NCI-H1694 (cell line): ENCODE results near the gene RFPL1.
"Not testable (repeated sequence)": the region's sequence is repeated elsewhere in the genome, so short reads cannot be mapped to it uniquely, and the experiment has no call there.

Experiments used
- DNase-seq: peaks from one replicate; lab custom pipeline; 2025; lab: John Stamatoyannopoulos, UW

Gene RFPL1

DNA sequence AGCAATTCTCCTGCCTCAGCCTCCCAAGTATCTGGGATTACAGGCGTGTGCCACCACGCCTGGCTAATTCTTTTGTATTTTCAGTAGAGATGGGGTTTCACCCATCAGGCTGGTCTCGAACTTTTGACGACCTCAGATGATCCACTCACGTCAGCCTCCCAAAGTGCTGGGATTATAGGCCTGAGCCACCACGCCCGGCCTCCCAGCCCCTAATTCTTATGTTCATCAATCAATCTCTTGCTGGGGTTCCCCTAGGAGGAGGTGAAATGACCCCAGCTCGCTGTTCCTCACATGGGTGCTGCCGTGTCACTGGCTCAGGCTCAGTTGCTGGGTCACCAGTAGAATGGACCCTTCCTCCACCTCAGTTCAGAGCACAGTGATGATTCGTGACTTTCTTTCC lies at the start of gene RFPL1:
TSS of gene RFPL1 (plus strand) at position 301 of the 400 bp plus-strand sequence.
- not testable (repeated sequence) for DNase-seq

DNA sequence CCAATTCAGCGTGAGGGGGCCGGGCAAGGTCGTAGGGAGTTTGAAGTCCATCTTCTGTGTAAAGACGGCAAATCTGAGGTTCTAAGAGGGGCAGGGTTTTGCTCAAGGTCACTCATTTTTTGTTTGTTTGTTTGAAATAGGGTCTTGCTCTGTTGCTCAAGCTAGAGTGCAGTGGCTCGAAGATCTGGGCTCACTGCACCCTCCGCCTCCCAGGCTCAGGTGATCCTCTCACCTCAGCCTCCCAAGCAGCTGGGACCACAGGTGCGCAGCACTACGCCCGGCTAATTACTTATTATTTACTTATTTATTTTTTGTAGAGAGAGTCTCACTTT lies 49.7 kb upstream of the RFPL1 start:
- DNase-seq = no peak

DNA sequence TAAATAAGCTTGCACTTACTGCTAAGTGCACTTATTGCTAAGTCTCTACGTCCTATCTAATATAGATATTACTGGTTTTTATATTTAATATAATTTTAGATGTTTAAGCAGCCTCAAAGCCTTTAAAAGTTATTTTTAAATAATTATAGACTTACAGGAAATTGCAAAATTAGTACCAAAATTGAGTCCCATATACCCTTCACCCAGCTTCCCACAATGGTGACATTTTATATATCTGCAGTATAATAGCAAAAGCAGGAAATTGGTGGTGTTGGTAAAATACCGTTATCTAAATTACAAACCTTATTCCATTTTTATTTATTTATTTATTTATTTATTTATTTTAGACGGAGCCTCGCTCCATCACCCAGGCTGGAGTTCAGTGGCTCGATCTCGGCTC lies 48.1 kb upstream of the RFPL1 start:
- DNase-seq = no peak

DNA sequence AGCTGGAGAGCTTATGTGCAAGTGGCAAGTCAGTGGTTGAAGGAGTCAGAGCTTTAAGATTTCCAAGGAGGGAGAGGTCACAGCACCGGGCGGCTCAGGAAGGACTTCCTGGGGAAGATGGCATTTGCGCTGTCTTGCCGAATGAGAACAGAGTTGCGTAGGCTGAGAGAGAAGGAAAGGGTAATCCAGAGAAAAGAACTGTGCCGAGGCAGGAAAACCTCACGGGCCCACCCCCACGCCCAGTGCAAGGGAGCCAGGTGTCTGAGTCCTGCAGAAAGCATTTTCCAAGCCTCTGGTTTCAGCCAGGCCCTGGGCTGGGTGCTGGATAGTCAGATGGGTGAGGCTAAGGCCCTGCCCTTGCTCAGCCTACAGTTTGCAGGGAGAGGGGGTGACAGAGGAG lies 46.8 kb upstream of the RFPL1 start:
- no peak for DNase-seq

DNA sequence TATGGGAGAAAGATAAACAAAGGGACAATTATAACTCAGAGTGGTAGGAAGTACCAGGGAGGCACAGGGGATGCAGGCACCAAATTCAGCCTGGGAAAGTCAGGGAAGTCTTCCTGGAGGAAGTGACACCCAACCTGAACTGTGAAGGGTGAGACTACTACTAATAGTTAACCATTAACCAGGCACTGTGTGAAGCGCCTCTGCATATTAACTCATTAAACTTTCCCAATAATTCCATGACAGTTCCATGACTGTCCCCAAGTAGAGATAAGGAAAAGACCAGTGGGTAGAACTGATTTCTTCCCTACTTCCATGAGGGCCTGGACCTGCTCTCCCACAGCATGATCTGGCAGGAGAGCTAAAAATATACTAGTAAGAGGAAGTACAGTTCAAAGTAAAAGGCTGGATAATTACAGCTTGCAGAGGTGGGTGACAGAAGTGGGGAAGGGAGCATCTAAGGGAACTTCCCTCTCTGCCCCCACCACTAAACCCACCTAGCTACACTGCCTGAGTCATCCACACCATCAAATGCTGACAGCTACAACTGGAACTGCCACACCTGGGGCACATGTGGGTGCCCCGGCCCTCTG lies 45.3 kb upstream of the RFPL1 start:
- no peak for DNase-seq

DNA sequence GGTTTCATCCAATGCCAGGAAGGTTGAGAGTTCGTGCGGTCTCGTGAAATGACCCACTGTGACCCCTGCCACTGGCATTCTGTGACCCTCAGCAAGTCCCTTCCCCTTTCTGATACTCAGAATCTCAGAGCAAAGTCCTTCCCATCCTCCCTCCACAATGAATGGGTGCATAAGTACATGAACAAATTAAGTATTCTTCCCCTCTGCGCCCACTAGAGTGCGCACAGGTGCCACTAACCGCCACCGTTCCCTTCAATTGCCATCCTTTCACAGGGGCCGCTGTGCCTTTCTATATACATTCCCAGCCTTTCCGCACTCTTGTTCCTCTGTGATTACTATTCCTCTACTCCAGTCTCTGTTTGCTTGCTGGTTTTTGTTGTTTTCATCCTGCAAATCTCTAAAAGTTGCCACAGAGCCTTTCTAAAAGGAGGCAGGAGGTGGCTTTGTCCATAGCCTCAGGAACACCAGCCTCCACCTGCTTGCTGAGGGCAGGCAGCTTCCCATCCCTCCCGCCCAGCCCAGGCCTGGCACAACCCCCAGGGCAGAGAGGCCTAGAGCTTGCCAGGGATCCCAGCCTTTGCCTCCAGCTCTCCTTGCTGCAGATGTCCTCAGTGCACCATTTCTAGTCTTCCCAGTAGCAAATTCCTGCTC lies 43.3 kb upstream of the RFPL1 start:
- peak; percentile 82 for DNase-seq

DNA sequence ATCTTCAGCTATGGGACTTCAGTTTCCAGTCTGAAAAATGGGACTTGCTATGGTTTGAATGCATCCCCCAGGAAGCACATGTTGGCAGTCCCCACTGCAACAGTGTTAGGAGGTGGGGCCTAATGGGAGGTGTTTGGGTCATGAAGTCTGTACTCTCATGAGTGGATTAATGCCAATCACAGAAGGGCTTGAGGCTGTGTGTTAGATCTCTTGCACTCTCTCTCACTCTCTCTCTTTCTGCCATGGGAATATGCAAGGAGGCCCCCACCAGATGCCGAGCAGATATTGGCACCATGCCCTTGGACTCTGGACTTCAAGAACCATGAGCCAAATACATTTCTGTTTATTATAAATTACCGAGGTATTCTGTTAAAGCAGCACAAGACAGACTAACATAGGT lies 42.3 kb upstream of the RFPL1 start:
- DNase-seq = no peak

DNA sequence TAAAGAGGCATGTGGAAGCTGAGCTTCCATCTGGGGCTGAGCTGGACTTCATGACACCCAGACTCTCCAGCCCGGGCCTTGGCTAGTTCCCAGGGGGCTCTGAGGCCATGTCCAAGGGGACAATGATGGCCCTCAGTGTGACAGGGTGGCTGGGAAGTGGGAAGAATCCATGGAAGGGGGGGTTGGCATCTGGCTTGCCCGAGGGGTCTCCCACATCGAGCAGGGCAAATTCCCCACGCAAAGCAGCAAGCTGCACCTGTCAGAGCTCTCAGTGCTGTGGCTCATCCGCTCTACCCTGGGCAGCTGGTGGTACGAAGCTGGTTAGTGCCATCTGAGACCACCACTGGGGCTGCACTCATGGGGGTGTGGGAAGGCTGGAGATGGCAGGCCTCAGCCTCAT lies 40.6 kb upstream of the RFPL1 start:
- DNase-seq = no peak

DNA sequence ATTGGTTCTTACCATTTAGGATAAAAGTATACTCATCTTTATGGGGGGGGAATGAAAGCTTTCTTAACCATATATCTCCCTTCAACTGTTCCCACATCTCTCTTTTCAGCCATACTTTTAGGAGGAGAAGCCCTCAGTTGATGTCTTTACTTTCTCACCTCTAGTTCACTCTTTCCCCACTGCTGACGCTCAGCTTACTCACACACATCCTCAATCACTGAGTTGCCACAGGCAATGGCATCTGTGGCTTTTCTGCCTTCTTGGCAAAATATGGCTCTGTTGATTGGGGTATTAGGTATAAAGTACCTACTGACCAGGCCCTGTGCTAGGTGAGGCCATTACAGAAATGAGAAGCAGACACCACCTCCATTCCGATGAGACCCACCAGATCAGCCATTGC lies 37.8 kb upstream of the RFPL1 start:
- DNase-seq = no peak

DNA sequence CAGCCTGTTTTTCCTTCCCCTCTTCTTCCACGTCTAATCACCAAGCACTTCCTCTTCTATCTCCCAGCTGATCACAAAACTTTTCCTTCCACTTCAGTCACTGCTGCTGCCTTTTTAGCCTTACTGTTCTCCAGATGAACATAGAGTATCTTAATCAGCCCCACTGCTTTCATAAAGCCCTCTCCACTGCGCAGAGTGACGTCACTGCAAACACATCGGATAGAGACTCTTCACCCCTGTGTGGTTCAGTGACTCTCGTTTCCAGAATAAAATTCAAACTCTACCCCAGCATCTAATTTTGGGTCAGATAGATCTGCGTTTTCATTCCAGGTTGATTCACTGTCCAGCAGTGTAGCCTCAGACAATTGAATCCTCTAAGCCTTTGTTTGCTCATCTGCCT lies 36.8 kb upstream of the RFPL1 start:
- DNase-seq = not testable (repeated sequence)

DNA sequence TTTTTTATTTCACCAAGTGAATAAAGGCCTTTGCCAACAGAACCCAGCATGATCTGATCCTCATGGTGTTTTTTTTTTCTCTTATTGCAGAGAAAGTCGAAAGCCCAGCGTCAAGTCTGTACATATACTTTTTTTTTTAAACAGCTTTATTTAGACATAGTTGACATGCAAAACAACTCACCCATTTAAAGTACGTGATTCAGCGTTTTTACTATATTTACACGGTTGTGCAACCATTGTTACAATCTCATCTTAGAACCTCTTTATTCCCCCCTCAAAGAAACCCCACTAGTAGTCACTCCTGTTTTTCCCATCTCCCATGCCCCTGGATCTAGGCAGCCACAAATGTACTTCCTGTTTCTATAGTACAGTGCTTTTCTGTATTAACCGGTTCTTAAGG lies 29.4 kb upstream of the RFPL1 start:
- DNase-seq = no peak

DNA sequence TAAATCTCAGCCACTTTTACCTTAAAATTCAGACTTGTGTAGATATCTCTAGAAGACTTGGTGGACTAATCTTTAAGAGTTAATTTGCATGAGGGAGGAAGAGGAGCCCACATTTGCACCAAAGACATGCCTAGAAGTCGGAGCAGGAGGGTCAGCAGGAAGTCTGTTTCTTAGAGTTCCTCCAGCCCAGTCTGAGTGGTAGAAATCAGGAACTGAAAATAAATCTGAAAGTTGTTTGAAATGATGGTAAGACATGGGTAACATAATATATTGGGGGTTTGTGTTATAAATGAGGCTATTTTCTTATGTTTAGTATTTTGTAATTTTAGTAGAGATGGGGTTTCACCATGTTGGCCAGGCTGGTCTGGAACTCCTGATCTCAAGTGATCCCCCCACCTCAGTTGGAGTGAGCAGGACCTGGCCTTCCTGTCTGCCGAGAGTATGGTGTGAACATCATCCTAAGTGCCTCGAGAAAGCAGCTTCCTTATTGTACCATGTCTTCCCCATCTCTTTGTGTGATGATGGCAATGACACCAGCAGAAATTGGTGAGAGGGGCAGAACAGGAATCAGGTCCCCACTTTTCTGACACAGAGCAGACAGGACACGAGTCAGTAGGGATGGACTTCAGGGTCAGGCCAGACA lies 26.7 kb upstream of the RFPL1 start:
- DNase-seq = not testable (repeated sequence)

DNA sequence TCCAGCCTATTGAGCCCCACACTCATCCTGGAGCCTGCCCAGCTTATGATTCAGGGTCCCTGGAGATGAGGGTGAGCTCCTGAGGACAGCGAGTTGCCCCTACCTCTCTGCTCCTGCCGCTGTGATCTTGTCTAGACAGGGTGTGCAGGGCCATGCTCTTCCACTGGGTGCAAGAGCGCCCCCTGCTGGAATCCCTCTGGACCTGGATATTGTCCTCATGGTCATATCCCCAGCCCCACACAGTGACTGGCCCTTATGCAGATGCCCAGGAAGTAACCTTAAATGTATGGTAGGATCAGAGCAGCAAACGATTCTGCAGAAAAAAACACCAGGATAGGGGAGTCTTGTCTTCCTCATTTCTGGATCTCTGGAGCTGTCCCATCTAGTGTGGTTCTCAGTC lies 25.6 kb upstream of the RFPL1 start:
- DNase-seq = not testable (repeated sequence)

DNA sequence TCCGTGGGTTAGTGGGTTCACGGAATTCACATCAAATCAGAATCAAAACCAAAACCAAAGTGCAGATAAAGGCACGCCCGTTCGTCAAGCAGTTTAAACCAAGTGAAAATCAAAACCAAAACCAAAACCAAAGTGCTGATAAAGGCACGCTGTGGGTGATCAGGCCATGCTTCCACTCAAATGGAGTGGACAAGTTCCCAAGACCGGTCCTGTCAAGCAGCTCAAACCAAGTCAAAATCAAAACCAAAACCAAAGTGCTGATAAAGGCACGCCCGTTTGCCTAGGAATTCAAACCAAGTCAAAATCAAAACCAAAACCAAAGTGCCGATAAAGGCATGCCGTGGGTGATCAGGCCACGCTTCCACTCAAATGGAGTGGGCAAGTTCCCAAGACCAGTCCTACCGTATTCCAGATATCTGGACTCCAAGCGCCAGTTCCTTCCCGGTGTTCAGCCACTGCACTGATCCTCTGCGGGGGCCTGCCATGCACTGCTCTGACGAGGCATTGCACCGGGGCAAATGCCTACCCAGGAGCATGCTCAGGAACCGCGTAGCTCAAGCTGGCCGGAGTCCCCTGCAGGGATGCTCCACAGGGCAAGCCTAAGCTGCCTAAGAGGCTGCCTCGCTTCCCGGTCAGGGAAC lies 23.3 kb upstream of the RFPL1 start:
- DNase-seq = not testable (repeated sequence)

DNA sequence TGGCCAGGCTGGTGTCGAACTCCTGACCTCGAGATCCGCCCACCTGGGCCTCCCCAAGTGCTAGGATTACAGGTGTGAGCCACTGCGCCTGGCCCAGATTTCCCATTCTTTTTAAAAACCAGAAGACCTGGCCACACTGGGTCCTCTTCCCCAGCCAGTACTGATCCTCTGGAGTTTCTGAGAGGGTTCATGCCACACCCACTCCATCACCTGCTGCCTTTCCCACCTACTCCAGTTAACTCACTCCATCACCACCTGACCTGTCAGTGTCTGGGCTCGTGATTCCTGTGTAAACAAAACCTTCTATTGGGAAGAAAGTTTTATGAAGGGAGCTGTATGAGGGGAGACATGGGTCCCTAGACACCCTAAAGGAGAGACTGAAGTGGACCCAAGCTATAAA lies 19.7 kb upstream of the RFPL1 start:
- DNase-seq = not testable (repeated sequence)

DNA sequence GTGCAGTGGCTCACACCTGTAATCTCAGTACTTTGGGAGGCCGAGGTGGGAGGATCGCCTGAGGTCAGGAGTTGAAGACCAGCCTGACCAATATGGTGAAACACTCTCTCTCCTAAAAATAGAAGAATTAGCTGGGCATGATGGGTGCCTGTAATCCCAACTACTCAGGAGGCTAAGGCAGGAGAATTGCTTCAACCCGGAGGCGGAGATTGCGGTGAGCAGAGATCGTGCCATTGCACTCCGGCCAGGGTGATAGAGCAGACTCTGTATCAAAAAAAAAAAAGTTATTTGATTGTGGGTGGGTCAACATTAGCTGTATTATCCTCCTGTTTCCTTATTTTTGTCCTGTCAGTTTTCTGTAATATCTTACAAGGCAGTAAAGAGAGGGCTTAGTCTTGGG lies 11.9 kb upstream of the RFPL1 start:
- DNase-seq = no peak

DNA sequence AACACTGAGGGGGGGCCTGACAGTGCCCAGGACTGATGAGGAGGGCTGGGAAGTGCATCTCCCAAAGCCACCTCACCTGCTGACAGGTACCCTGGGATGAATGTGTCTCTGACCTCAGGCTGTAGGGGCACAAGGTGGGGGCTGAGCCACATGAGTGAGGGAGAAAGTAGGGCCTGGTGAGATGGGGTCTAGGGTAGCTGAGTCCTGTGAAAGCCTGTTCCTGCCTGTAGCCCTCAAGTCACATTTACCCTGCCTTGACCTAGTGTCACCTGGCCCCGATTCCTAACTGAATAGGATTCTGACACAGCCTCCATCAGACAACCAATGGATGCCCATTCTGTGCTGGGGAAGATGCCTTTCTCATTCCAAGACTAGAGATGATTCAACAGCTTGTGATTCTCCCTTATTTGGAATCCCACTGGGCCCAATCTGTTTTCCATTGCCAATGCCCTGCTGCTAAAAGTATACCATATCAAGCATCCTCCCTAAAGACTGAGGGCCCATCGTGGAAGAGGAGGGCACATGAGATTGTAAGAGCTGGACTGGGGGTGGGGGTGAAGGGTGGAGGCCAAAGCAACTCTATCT lies 11.1 kb upstream of the RFPL1 start:
- no peak for DNase-seq

DNA sequence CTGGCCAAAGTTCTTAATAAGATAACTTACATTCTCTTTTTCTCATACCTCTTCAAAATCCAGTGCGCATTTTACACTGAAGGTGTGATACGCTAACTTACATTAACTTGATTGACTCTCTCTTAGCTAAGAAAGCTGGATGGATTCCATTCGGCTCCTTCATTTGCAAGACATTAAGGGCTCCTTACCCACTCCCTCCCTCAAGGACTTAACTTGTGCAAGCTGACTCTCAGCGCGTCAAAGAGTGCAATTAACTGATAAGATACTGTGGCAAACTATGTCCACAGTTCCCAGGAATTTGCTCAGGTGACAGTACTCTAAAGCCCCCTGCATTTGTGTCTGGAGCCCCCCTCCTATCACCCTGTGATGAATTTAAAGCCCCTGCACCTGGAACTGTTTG lies 6.4 kb upstream of the RFPL1 start:
- DNase-seq = no peak

DNA sequence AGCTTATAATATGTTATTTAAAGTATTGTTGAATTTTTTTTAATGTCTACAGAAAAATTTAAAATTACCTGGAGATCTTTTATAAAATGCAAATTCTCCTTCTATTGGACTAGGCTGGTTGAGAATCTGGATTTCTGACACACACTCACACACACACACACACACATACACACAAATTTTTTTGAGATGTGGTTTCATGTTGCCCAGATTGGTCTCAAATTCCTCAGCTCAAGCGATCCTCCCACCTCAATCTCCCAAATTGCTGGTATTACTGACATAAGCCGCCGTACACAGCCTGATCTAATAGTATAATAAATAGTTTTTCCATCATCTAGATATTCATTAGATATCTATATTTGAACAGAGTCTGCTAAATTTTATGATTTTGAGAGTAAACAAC lies 4.5 kb upstream of the RFPL1 start:
- no peak for DNase-seq

DNA sequence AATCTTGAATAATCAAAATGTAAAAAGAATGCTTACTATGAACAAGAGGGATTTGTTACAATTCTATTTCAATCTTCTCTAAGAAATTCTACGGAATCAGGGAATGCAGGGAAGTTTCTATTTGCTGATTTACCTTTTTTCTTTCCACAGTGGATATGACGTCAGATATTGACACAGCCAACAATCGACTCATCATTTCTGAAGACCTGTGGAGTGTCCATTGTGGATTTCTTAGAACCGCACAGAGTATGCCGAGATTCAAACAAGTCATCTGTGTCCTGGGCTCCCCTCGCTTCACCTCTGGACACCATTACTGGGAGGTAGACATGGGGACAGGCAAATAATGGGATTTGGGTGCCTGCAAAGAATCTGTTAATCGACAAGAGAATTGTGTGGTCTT lies 4.1 kb upstream of the RFPL1 start:
- no peak for DNase-seq

DNA sequence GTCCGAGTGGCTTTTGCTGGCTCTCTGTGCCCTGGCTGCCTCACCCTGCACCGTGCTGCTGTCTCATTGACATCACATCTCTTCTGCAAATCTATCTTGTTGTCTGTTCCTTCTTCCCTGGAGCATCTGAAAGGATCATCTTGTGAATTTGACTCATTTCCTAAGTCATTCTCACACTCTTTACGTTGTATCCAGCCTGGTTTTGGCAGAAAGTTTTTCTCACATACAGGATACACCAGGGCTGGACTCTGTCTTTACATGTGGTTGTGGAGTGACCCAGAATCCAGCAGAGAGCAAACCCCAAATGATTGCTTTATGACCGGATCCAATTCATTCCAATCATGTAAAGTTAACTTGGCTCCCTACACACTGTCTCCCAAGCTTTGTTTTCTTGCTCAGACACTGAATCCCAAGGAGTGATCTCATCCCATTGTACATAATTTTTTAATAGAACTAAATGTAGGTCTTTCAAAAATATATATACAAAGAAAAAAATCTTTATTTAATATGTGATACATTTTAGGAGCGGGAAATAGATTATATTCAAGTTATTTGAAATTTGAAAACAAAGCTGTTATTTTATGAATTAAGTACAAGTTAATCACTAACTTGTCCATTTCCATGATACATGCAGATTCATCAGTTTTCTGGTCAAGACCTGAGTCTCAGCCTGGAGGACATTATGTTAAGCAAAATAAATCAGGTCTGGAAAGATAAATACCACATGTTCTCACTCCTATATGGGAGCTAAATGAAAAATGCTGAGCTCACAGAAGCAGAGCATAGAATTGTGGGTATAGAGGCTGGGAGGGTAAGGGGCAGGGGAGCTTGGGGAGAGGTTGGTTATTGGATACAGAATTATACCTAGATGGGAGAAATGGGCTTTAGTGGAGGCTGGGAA lies 2.9 kb upstream of the RFPL1 start:
- DNase-seq = no peak

DNA sequence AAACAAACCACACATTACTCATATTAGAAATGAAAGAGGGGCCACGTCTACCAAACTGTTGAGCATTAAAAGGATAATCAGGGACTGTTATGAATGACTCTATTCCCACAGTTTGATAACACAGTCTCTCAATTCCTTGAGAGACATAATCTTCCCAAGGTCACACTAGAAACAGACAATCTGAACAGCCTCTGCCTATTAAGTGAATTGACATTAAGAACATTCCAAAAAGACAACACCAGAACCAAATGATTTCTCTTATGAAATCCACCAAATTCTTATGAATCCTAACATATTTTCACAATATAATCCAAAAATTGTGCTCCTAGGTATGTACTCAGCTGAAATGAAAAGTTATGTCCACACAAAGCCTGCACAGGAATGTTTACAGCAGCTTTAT lies 4.6 kb downstream of the RFPL1 start:
- DNase-seq = no peak
